ENCODE results near the gene RAB11B. TPM values are rescaled to one million over a fixed set of nuclear protein-coding genes. Genes with fewer than 3 reads are reported as not detected.
"Not testable (repeated sequence)": the region's sequence is repeated elsewhere in the genome, so short reads cannot be mapped to it uniquely, and the experiment has no call there.

The RAB11B gene
- total RNA-seq, 2 donors from 2014 or later: 76.6 to 81.5 TPM

- Mint-ChIP-seq H3K36me3 (peaks cover 22% of the 10 kb centered on the region in 2 donors), H3K9me3 (no peaks in the 10 kb centered on the region), H3K27ac (no peak overlapping the region)
- ATAC-seq (no peak), DNase-seq (ENCODE audit: low spot score in 2 of 2) (no peak)
Observed at GRCh38 chr19:8441725-8442544, 51.8 kb downstream of the RAB11B start.

GRCh38 chr19:8444140-8444676, 54.0 kb downstream of the RAB11B start:
- Mint-ChIP-seq H3K27ac (peak overlapping the region; percentile 97 to 99), H3K36me3 (peaks cover 22% of the 10 kb centered on the region in 2 donors)
- not testable (repeated sequence) for H3K9me3 Mint-ChIP-seq; DNase-seq (ENCODE audit: low spot score in 2 of 2); ATAC-seq

- Mint-ChIP-seq H3K27ac (peak within 1 kb of the TSS; percentile 97 to 99), H3K9me3 (no peaks in the 10 kb centered on the region), H3K36me3 (peaks cover 22% of the 10 kb centered on the region in 2 donors)
- DNase-seq (ENCODE audit: low spot score in 2 of 2) (peak; percentile 100), ATAC-seq (peak; percentile 93 to 95)
Observed at GRCh38 chr19:8444677-8445487, 54.7 kb downstream of the RAB11B start, which contains the start of gene HNRNPM. Gene HNRNPM, plus strand, starts transcription at chr19:8444975. Its CDS starts 24 bp downstream, at chr19:8444999.

GRCh38 chr19:8445488-8446001, 55.4 kb downstream of the RAB11B start:
- peaks cover 22% of the 10 kb centered on the region in 2 donors for H3K36me3 Mint-ChIP-seq

GRCh38 chr19:8446061-8446709, 56.0 kb downstream of the RAB11B start:
- peaks cover 22 to 23% of the 10 kb centered on the region in 2 donors for H3K36me3 Mint-ChIP-seq
- no peak for DNase-seq (ENCODE audit: low spot score in 2 of 2)
- H3K27ac Mint-ChIP-seq: peak overlapping the region; percentile 95 to 97
- H3K9me3 Mint-ChIP-seq: no peaks in the 10 kb centered on the region
- ATAC-seq: no peak

More at GRCh38 chr19:8445488-8446001, 55.4 kb downstream of the RAB11B start:
- no peaks in the 10 kb centered on the region for H3K9me3 Mint-ChIP-seq
- ATAC-seq (peak; percentile 20 to 30), DNase-seq (ENCODE audit: low spot score in 2 of 2) (peak; percentile 48 to 66)
- peak overlapping the region; percentile 95 to 97 for H3K27ac Mint-ChIP-seq

- DNase-seq (ENCODE audit: low spot score in 2 of 2): no peak
- no peak overlapping the region for H3K27ac Mint-ChIP-seq
- H3K36me3 Mint-ChIP-seq: peaks cover 14 to 25% of the 10 kb centered on the region in 2 donors
Observed at GRCh38 chr19:8449830-8450229, 59.7 kb downstream of the RAB11B start.

GRCh38 chr19:8451377-8451776, 61.2 kb downstream of the RAB11B start:
- ATAC-seq: no peak
- H3K27ac Mint-ChIP-seq: peak overlapping the region; percentile 19 to 68
- peaks cover 2 to 23% of the 10 kb centered on the region in 2 donors for H3K36me3 Mint-ChIP-seq

More at GRCh38 chr19:8449830-8450229, 59.7 kb downstream of the RAB11B start:
- no peak for ATAC-seq
- no peaks in the 10 kb centered on the region for H3K9me3 Mint-ChIP-seq

GRCh38 chr19:8451885-8452284, 61.7 kb downstream of the RAB11B start:
- Mint-ChIP-seq H3K9me3 (no peaks in the 10 kb centered on the region), H3K36me3 (peaks cover 0 to 24% of the 10 kb centered on the region in 2 donors), H3K27ac (peak overlapping the region; percentile 19 to 65)
- DNase-seq (ENCODE audit: low spot score in 2 of 2) (no peak), ATAC-seq (peak; percentile 47 to 68)

More at GRCh38 chr19:8451377-8451776, 61.2 kb downstream of the RAB11B start:
- no peak for DNase-seq (ENCODE audit: low spot score in 2 of 2)
- no peaks in the 10 kb centered on the region for H3K9me3 Mint-ChIP-seq

- ATAC-seq (no peak), DNase-seq (ENCODE audit: low spot score in 2 of 2) (no peak)
- Mint-ChIP-seq H3K36me3 (peaks cover 0 to 24% of the 10 kb centered on the region in 2 donors), H3K9me3 (no peaks in the 10 kb centered on the region), H3K27ac (peak overlapping the region in 1 of 2 donors; percentile 74)
Observed at GRCh38 chr19:8452446-8453123, 62.4 kb downstream of the RAB11B start.

- Mint-ChIP-seq H3K9me3 (no peaks in the 10 kb centered on the region), H3K36me3 (peaks cover 0 to 24% of the 10 kb centered on the region in 2 donors), H3K27ac (no peak overlapping the region)
- DNase-seq (ENCODE audit: low spot score in 2 of 2) (no peak), ATAC-seq (no peak)
Observed at GRCh38 chr19:8453616-8454015, 63.5 kb downstream of the RAB11B start.

Other genes with a start within 250 kb of the RAB11B start
- gene FBN3, start 240.8 kb upstream of the RAB11B start, total RNA-seq: under 1 TPM in 1 of 2 donors, not detected in 1; 0.02 TPM
- gene CERS4, start 181.0 kb upstream of the RAB11B start, total RNA-seq: 10 to 100 TPM; 18.4 to 22.4 TPM
- gene CD320, start 82.0 kb upstream of the RAB11B start, total RNA-seq: 10 to 100 TPM; 46.1 to 49.7 TPM
- gene NDUFA7, start 69.0 kb upstream of the RAB11B start, total RNA-seq: 10 to 100 TPM; 54.5 to 73.1 TPM
- 1,000 to 10,000 TPM; 2,643 to 2,829 TPM for gene RPS28, start 68.9 kb upstream of the RAB11B start, total RNA-seq
- gene KANK3, start 47.1 kb upstream of the RAB11B start, total RNA-seq: 1 to 10 TPM; 1.5 to 1.7 TPM
- 1 to 10 TPM in 1 of 2 donors, not detected in 1; 9.5 TPM for gene ANGPTL4, start 26.2 kb upstream of the RAB11B start, total RNA-seq
- 10 to 100 TPM in 1 of 2 donors, 1 to 10 TPM in 1; 7.3 to 14.9 TPM for gene MARCHF2, start 22.9 kb downstream of the RAB11B start, total RNA-seq
- 100 to 1,000 TPM; 105 to 243 TPM for gene HNRNPM, start 54.6 kb downstream of the RAB11B start, total RNA-seq
- gene PRAM1, start 112.3 kb downstream of the RAB11B start, total RNA-seq: 1 to 10 TPM; 1.4 to 2.9 TPM
- gene ZNF414, start 123.8 kb downstream of the RAB11B start, total RNA-seq: 10 to 100 TPM; 24.6 to 28.0 TPM
- gene MYO1F, start 187.1 kb downstream of the RAB11B start, total RNA-seq: 10 to 100 TPM; 12.4 to 16.2 TPM
- gene ADAMTS10, start 220.4 kb downstream of the RAB11B start, total RNA-seq: 10 to 100 TPM in 1 of 2 donors, 1 to 10 TPM in 1; 5.1 to 11.3 TPM
- gene NFILZ, start 240.3 kb downstream of the RAB11B start, total RNA-seq: not detected

Measured in activated naive CD4-positive, alpha-beta T cell treated with anti-CD3 and anti-CD28 coated beads, Interleukin-2, amount 50 U/mL, for 72 hours (primary cell).